HG03064 (cell line): ENCODE data around the gene PCIF1.

Experiments used
- ATAC-seq: cut with Tn5 transposase; IDR thresholded peaks from one replicate; pipeline ENCODE4 v1.9.1; 2021; ENCODE audit warnings: low read depth; ENCODE audit not compliant: unreplicated experiment

Gene PCIF1

DNA sequence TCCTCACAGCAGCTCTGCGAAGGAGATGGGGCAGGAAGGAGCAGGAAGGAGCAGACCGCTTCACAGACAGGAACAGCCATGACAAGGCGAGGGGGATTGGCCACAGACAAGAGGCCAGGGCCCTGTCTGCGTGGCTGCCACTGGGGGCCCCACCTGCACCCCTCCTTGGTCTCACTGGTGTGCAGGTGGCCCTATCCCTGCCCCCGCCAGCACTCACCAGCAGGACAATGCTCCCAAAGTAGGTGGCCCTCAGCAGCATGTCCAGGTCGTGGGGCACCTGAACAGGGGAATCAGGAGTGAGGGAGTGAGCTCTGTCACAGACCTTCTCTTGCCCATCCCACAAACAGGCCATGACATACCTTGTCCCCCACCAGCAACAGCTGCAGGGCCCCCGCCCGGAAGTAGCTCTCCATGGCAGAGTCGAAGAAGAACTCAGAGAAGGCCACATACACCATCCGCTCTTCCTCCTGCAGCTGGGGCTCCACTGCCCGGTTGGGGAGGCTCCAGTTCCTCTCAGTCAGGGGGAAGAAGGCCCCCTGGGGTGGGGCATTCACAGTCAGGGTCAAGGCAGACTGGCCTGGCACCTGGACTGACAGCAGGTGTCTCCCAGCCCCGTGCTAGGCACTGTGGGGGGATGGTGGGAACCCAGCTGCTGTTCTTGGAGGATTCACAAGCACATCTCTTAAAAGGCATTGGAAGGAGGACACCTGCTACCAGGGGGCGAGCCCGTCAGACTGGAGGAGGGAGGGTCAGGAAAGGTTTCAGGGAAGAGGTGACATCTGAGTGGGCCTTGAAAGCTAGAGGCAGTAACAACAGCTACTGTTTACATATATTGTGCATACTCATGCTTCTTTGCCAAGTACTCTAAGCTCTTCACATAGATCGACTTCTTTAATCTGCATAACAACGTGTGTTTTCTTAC lies 29.6 kb upstream of the PCIF1 start:
- no peak for ATAC-seq

GRCh38 chr20:45905505-45906079 lies 28.9 kb upstream of the PCIF1 start:
- no peak for ATAC-seq

DNA sequence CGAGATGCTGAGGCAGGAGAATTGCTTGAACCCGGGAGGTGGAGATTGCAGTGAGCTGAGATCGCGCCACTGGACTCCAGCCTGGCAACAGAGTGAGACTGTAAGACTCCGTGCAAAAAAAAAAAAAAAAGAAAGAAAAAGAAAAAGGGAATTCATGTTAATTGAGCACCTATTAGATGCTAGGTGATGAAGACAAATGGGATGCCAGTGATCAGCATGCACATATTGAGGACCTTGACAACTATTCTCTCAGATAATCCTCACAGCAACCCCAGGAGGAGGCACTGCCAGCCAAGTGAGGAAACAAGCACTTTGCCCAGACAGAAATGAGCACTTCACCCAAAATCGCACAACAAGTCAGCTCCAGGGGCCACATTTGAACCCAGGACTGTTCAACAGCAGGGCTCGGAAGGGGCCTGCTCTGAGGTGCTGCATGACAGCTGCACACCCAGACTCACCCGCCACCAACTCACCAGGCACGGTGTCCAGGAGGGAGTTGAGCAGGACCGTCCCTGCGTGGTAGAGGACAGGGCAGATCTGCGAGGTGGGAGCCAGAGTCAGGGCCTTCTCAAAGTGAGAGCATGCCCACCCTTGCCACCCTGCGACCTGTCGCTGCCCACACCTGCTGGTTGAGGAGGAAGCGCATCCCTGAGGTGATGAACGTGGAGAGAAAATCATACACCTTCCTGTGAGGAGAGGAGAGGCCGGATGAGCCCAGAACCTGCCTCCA lies 27.1 kb upstream of the PCIF1 start:
- no peak for ATAC-seq

DNA sequence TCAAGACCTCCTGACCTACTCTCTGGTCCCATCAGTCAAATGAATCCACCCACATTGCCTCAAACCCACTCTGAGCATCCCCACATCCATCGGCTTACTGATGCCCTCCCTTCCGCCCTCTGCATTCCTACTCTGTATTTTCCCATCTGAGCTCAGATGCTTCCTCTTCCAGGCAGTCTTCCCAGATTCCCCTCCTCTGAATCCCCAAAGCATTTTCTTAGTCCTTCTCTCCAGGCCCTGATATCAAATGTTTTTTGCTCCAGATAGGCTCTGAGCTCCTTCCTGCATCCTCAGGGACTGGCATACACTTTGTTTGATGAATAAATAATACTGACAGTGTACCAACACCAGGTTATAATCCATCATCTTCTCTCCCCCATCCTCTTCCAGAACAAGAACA lies 26.4 kb upstream of the PCIF1 start:
- ATAC-seq = no peak

- ATAC-seq = no peak
These were observed 25.1 kb upstream of the PCIF1 start for GRCh38 chr20:45909336-45909808.

GRCh38 chr20:45909817-45910669 lies 24.4 kb upstream of the PCIF1 start:
- ATAC-seq = no peak

DNA sequence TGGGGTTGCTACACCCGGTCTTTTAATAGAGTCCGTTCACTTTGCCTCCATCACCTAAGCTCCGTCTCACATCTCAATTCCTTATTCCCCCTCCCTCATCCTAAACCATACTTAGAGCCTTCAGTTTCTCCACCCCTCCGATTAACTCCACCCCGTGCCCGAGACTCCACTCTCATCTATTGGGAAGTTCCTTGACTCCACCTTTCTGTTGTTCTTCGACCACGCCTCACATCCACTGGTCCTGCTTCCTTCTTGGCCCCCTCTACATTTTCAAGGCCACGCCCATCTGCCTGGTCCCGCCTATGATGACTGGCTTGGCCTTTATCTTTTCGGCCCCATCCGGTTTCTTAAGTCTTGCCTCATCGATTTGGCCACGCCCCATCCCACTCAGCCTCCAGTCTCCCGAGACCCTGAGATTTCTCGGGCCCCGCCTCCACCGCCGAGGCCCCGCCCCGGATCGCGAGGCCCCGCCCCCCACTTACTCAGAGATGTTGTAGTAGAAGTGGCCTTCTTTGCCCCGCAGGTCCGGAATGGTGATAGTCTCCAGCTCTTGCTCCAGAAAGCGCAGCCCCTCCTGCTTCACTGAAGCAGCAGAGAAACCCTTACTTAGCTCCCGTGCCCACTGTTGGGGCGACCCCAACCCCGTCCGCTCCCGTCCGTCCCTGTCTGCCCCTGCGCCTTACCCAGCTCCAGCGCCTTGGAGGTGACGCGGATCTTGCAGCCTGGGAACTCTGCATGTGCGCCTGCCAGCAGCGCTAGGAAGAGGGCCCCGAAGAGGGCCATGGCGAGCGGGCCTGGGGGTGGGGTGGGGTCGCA lies 23.6 kb upstream of the PCIF1 start:
- peak; percentile 86 for ATAC-seq

DNA sequence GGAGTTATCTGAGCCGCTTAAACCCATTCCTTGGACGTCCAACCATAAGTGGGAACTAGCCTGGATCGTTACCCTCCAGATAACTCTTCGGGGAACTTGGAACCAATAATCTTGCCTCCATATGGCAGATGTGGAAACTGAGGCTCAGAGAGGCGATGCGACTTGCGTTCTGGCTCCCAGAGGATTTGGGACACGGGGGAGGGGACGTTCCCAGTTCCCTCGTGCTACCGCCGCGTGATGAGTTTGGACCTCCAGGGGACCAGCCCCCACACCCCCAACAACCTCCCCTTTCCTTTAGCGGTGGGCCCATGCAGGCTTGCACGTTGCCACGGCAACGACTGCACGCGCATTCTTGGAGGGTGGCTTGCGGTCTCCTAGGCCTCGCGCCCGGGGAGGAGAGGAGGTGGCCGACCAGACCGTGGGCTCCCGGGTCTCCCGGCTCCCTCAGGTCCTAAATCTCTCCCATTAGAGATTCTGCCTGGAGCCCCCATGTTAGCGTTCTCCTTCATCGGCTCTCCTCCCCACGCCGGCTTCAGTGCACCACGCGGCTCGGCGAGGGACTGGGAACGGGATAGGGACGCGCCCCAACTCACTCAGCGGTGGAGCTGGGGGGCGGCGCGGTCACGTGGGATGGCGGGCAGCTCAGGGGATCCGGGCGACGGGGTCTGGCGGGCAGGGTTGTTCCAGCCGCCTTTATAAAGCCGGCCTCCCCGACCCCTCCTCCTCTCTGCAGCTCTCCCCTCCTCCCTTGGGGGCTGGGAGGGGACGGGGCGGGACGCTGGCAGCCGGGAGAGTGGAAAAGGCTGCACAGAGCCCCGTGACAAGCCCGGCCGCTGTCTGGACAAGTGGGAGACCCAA lies 22.8 kb upstream of the PCIF1 start, which contains the start of gene PLTP:
Gene PLTP, minus strand, starts transcription at position 670 of the 858 bp plus-strand sequence. CDS start 703 bp downstream, outside the sequence.
- ATAC-seq = no peak

GRCh38 chr20:45912344-45912682 lies 22.2 kb upstream of the PCIF1 start:
- ATAC-seq = no peak

DNA sequence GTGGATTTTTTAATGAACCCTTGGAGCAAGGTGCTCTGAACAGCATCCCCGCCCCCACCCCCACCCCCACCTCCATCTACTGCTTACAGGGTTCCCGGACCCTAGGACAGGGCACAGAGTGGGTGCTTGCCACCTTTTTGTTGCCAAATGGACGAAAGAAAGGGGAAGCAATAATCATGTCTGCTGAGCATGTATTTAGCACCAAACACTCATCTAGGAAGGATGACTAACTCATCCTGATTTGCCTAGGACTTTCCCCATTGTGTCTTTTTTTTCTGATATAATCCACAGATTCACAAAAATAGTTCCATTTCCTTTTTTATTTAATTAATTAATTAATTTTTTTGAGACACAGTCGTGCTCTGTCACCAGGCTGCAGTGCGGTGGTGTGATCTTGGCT lies 21.4 kb upstream of the PCIF1 start:
- no peak for ATAC-seq

GRCh38 chr20:45917790-45918141 lies 16.7 kb upstream of the PCIF1 start:
- no peak for ATAC-seq

DNA sequence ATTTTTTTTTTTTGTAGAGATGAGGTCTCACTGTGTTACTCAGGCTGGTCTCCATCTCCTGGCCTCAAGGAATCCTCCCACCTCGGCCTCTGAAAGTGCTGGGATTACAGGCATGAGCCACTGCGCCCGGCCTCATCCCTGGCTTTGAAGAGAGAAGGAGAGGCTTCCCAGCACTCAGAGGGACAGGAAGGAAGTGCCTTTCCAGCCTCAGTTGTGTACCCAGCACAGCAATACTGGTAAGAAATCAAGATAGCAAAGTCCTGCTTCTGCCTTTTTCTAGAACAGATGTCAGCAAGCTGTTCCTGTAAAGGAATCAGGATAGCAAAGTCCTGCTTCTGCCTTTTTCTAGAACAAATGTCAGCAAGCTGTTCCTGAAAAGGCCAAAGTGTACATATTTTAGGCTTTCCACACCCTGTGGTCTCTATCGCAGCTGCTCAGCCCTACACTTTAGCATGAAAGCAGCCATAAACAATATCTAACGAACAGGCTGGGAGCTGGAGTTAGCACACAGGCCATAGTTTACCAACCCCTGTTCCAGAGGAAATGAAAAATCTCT lies 16.2 kb upstream of the PCIF1 start:
- no peak for ATAC-seq

DNA sequence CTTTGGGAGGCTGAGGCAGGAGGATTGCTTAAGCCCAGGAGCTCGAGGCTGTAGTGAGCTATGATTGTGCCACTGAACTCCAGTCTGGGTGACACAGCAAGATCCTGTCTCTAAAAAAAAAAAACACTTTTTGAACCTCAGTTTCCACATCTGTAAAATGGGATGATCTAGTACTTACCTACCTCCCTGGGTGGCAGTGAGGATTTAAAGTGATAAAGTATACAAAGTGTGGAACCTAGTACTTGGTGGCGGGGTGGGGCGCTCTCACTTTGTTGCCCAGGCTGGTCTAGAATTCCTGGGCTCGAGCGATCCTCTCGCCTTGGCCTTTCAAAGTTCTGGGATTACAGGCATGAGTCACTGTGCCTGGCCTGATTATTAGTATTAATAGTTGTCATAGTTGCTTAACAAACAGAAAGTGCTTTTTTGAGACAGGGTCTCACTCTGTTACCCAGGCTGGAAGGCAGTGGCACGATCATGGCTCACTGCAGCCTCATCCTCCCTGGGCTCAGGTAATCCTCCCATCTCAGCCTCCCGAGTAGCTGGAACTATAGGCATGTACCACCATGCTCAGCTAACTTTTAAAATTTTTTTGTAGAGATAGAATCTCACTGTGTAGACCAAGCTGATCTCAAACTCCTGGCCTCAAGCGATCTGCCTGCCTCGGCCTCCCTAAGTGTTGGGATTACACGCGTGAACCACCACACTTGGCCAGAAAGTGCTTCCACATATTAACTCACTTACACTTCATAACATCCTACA lies 15.5 kb upstream of the PCIF1 start:
- ATAC-seq = no peak

GRCh38 chr20:45919542-45920399 lies 14.7 kb upstream of the PCIF1 start:
- ATAC-seq = no peak

GRCh38 chr20:45920462-45921336 lies 13.8 kb upstream of the PCIF1 start:
- ATAC-seq = no peak
